ENCODE data around the gene MGAT5B. TPM values are rescaled to one million over a fixed set of nuclear protein-coding genes. Genes with fewer than 3 reads are reported as not detected.

MGAT5B gene
- total and polyA plus RNA-seq, 2 donors (not counting 1 experiment from before 2014, with no cell fraction given) = 0.09 to 0.17 TPM

- no peaks in the 10 kb centered on the region for H4K20me1 ChIP-seq (ENCODE audit: control insufficient read depth, extremely low read depth, insufficient read depth, low read length)
- no peaks in the 10 kb centered on the region for H3K36me3 ChIP-seq (ENCODE audit: control insufficient read depth, insufficient read depth, low read length)
- no peaks in the 10 kb centered on the region for H3K27me3 ChIP-seq (ENCODE audit: control insufficient read depth, insufficient read depth, low read length)
- H3K4me2 ChIP-seq (ENCODE audit: extremely low read depth, insufficient read depth, low read length) = no peak overlapping the region
- TF ChIP-seq EZH2 (IDR thresholded peaks at IDR 0.05; ENCODE audit: low read length, missing control alignments) (no peak), CTCF (conservative IDR thresholded peaks at IDR 0.05 in 1 of 2, IDR thresholded peaks at IDR 0.05 in 1 of 2; ENCODE audit: low read depth in 1 of 2, low read length in 2 of 2) (no peak)
- no peaks in the 10 kb centered on the region for H3K9me3 ChIP-seq (ENCODE audit: control insufficient read depth, insufficient read depth, low read depth, low read length)
- H3K79me2 ChIP-seq (ENCODE audit: control insufficient read depth, insufficient read depth, low read length) = no peaks in the 10 kb centered on the region
- no peaks in the 10 kb centered on the region for H3K4me1 ChIP-seq (ENCODE audit: control insufficient read depth, extremely low read depth, insufficient read depth, low read length)
- no peak overlapping the region for H3K27ac ChIP-seq (ENCODE audit: insufficient read depth, low read length)
- no peak overlapping the region for H2AFZ ChIP-seq (ENCODE audit: low read length)
- no peak overlapping the region for H3K9ac ChIP-seq (ENCODE audit: insufficient read depth, low read length)
- H3K4me3 ChIP-seq (replicated peaks in 1 of 4; ENCODE audit: control extremely low read depth in 1 of 4, insufficient read depth in 1 of 4, low read depth in 3 of 4, low read length in 4 of 4) = no peak overlapping the region
- DNase-seq (ENCODE audit: low read depth in 2 of 2) = no peak
Observed at GRCh38 chr17:76879254-76879653, 11.1 kb downstream of the MGAT5B start.

- Histone ChIP-seq H3K9ac (ENCODE audit: insufficient read depth, low read length) (no peak overlapping the region), H3K4me3 (replicated peaks in 1 of 4; ENCODE audit: control extremely low read depth in 1 of 4, insufficient read depth in 1 of 4, low read depth in 3 of 4, low read length in 4 of 4) (no peak overlapping the region), H3K36me3 (ENCODE audit: control insufficient read depth, insufficient read depth, low read length) (no peaks in the 10 kb centered on the region), H3K9me3 (ENCODE audit: control insufficient read depth, insufficient read depth, low read depth, low read length) (no peaks in the 10 kb centered on the region), H3K4me2 (ENCODE audit: extremely low read depth, insufficient read depth, low read length) (no peak overlapping the region), H2AFZ (ENCODE audit: low read length) (no peak overlapping the region), H3K79me2 (ENCODE audit: control insufficient read depth, insufficient read depth, low read length) (no peaks in the 10 kb centered on the region), H3K27me3 (ENCODE audit: control insufficient read depth, insufficient read depth, low read length) (no peaks in the 10 kb centered on the region), H3K4me1 (ENCODE audit: control insufficient read depth, extremely low read depth, insufficient read depth, low read length) (no peaks in the 10 kb centered on the region), H4K20me1 (ENCODE audit: control insufficient read depth, extremely low read depth, insufficient read depth, low read length) (no peaks in the 10 kb centered on the region), H3K27ac (ENCODE audit: insufficient read depth, low read length) (no peak overlapping the region)
- peak in 1 of 2 donors; percentile 30 for DNase-seq (ENCODE audit: low read depth in 2 of 2)
- TF ChIP-seq CTCF (conservative IDR thresholded peaks at IDR 0.05 in 1 of 2, IDR thresholded peaks at IDR 0.05 in 1 of 2; ENCODE audit: low read depth in 1 of 2, low read length in 2 of 2) (no peak), EZH2 (IDR thresholded peaks at IDR 0.05; ENCODE audit: low read length, missing control alignments) (no peak)
Observed at GRCh38 chr17:76879691-76880090, 11.5 kb downstream of the MGAT5B start.

GRCh38 chr17:76880268-76880667 is 12.1 kb downstream of the MGAT5B start:
- no peaks in the 10 kb centered on the region for H3K79me2 ChIP-seq (ENCODE audit: control insufficient read depth, insufficient read depth, low read length)
- no peaks in the 10 kb centered on the region for H3K9me3 ChIP-seq (ENCODE audit: control insufficient read depth, insufficient read depth, low read depth, low read length)
- no peak overlapping the region for H3K27ac ChIP-seq (ENCODE audit: insufficient read depth, low read length)
- H3K4me3 ChIP-seq (replicated peaks in 1 of 4; ENCODE audit: control extremely low read depth in 1 of 4, insufficient read depth in 1 of 4, low read depth in 3 of 4, low read length in 4 of 4) = no peak overlapping the region
- H3K4me1 ChIP-seq (ENCODE audit: control insufficient read depth, extremely low read depth, insufficient read depth, low read length) = no peaks in the 10 kb centered on the region
- DNase-seq (ENCODE audit: low read depth in 2 of 2) = no peak
- H3K36me3 ChIP-seq (ENCODE audit: control insufficient read depth, insufficient read depth, low read length) = no peaks in the 10 kb centered on the region
- H2AFZ ChIP-seq (ENCODE audit: low read length) = no peak overlapping the region
- H3K27me3 ChIP-seq (ENCODE audit: control insufficient read depth, insufficient read depth, low read length) = no peaks in the 10 kb centered on the region
- H3K9ac ChIP-seq (ENCODE audit: insufficient read depth, low read length) = no peak overlapping the region
- H3K4me2 ChIP-seq (ENCODE audit: extremely low read depth, insufficient read depth, low read length) = no peak overlapping the region
- no peaks in the 10 kb centered on the region for H4K20me1 ChIP-seq (ENCODE audit: control insufficient read depth, extremely low read depth, insufficient read depth, low read length)
- TF ChIP-seq EZH2 (IDR thresholded peaks at IDR 0.05; ENCODE audit: low read length, missing control alignments) (no peak), CTCF (conservative IDR thresholded peaks at IDR 0.05 in 1 of 2, IDR thresholded peaks at IDR 0.05 in 1 of 2; ENCODE audit: low read depth in 1 of 2, low read length in 2 of 2) (no peak)

Measured in fibroblast of lung (primary cell).